T-cell (primary cell): ENCODE measurements around the gene PITHD1. TPM values are rescaled to one million over a fixed set of nuclear protein-coding genes. Genes with fewer than 3 reads are reported as not detected.

Source experiments
- ATAC-seq, 4 experiments: fragments of 200-7000 bp in 3 of 4; fragments of 150-1000 bp in 1 of 4; cut with Tn5 transposase; replicated peaks in 1 of 4; 1 replicate in 3 of 4; 2 replicates in 1 of 4; pipeline ENCODE4 v1.10.0; 2021; ENCODE audit warnings: moderate library complexity in 3 of 4, mild to moderate bottlenecking in 2 of 4, moderate number of reproducible peaks in 1 of 4
- CTCF ChIA-PET, 2 donors: fragments of 300-600 bp; sonication (Branson Sonifier 250); formaldehyde crosslinking; loops; one replicate each; lab custom pipeline; 2022; ENCODE audit warnings: antibody characterized with exemption in 2 of 2; lab: Charles Lee
- POLR2A ChIA-PET, 2 donors: fragments of 300-600 bp; sonication (Branson Sonifier 250); formaldehyde crosslinking; loops; one replicate each; lab custom pipeline; 2022; ENCODE audit warnings: antibody characterized with exemption in 2 of 2; lab: Charles Lee
- DNase-seq, 35 experiments: peaks; one replicate each; pipeline versions ENCODE4 v3.0.0 to v3.0.0-alpha.2; 2013 to 2023
- H3K27ac ChIP-seq: one replicate; pipeline ENCODE4 v1.5.1; 2013; ENCODE audit warnings: low read length
- H3K27me3 ChIP-seq, 2 experiments: replicated peaks in 1 of 2; 1 replicate in 1 of 2; 2 replicates in 1 of 2; pipeline versions ENCODE4 v1.6.1 to v1.7.0; 2013; ENCODE audit warnings: low read length in 1 of 2, mixed read lengths in 1 of 2; ENCODE audit not compliant: control insufficient read depth in 2 of 2, insufficient read depth in 2 of 2; ENCODE audit errors: extremely low read depth in 1 of 2
- H3K36me3 ChIP-seq, 2 donors: 1 replicate in 1 of 2; 2 replicates in 1 of 2; pipeline versions ENCODE4 v1.6.1 to v1.7.0; 2013; ENCODE audit warnings: low read length in 1 of 2; ENCODE audit not compliant: control insufficient read depth in 2 of 2, insufficient read depth in 1 of 2; ENCODE audit errors: extremely low read depth in 1 of 2
- H3K4me1 ChIP-seq, 2 experiments: 1 replicate in 1 of 2; 2 replicates in 1 of 2; pipeline versions ENCODE4 v1.6.1 to v1.7.0; 2013; ENCODE audit warnings: low read length in 2 of 2, mixed read lengths in 1 of 2; ENCODE audit not compliant: insufficient read depth in 2 of 2, control insufficient read depth in 1 of 2; ENCODE audit errors: extremely low read depth in 1 of 2
- H3K4me3 ChIP-seq, 2 donors: 1 replicate in 1 of 2; 2 replicates in 1 of 2; pipeline versions ENCODE4 v1.5.1 to v1.7.0; 2013; ENCODE audit warnings: mild to moderate bottlenecking in 2 of 2, low read length in 1 of 2, moderate library complexity in 1 of 2; ENCODE audit not compliant: control insufficient read depth in 1 of 2; ENCODE audit errors: extremely low read depth in 1 of 2
- H3K9me3 ChIP-seq: 2 replicates; pipeline ENCODE4 v1.7.0; 2013
- H3K27ac Mint-ChIP-seq, 2 donors: one replicate each; pipeline ENCODE4 v1.8.0; 2020 to 2021; ENCODE audit warnings: mild to moderate bottlenecking in 2 of 2, mixed read lengths in 2 of 2
- H3K27me3 Mint-ChIP-seq, 2 donors: one replicate each; pipeline ENCODE4 v1.8.0; 2021 to 2022; ENCODE audit warnings: mixed read lengths in 2 of 2
- H3K36me3 Mint-ChIP-seq: one replicate; pipeline ENCODE4 v1.8.0; 2021; ENCODE audit warnings: mixed read lengths
- H3K4me1 Mint-ChIP-seq, 3 donors: one replicate each; pipeline ENCODE4 v1.8.0; 2020 to 2022; ENCODE audit warnings: mixed read lengths in 3 of 3, mild to moderate bottlenecking in 1 of 3
- H3K4me3 Mint-ChIP-seq, 3 donors: one replicate each; pipeline ENCODE4 v1.8.0; 2020 to 2022; ENCODE audit warnings: mild to moderate bottlenecking in 3 of 3, mixed read lengths in 3 of 3, moderate library complexity in 3 of 3
- H3K9me3 Mint-ChIP-seq, 3 donors: one replicate each; pipeline ENCODE4 v1.8.0; 2020 to 2022; ENCODE audit warnings: mixed read lengths in 3 of 3
- WGBS: methylation state at CpG from one replicate; pipeline ENCODE4 v1.1.5; 2013; ENCODE audit warnings: missing lambda C conversion rate; ENCODE audit not compliant: insufficient coverage; 5-methylcytosine and 5-hydroxymethylcytosine counted together
- total RNA-seq, 35 experiments: library from RNA in 6 of 35; stranded (reverse) in 6 of 35; fragments of 120-200 nt in 1 of 35; gene quantifications; one replicate each; pipeline versions ENCODE4 v1.2.1 to v1.2.4 and lab custom pipeline; 2013 to 2026

PITHD1 gene
- total RNA-seq, 5 donors from 2014 or later (not counting 1 experiment from before 2014, with no cell fraction given) = 60.7 to 87.1 (median 70.8) TPM

DNA sequence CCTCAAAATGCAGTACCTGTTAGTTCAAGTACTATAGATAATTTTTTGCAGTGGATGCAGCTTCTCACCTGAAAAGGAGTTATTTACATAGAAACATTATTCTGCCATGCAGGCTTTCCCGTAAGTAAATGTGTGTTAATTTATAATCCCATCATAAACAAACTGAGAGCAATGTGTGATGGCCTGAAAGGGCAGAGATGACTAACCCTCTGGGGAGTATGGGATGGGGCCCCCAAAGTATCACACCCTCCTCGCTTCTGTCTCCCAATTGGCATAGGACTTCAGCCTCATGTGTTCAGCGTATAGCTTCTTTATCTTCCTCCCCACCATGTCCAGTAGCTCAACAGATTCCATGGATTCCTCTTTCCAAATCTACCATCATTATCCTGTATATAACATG, 39.4 kb downstream of the PITHD1 start:
- Histone ChIP-seq H3K27ac (no peak overlapping the region), H3K4me1 (no peaks in the 10 kb centered on the region), H3K27me3 (no peaks in the 10 kb centered on the region), H3K4me3 (no peak overlapping the region), H3K36me3 (peaks cover 13 to 48% of the 10 kb centered on the region in 2 donors), H3K9me3 (no peaks in the 10 kb centered on the region)
- no peak for DNase-seq
- peaks cover 30% of the 10 kb centered on the region for H3K36me3 Mint-ChIP-seq
- no peak for ATAC-seq
- H3K4me1 Mint-ChIP-seq = peaks cover 0 to 6% (median 3%) of the 10 kb centered on the region in 3 donors
- H3K9me3 Mint-ChIP-seq = no peaks in the 10 kb centered on the region
- H3K4me3 Mint-ChIP-seq = no peak overlapping the region
- no peak overlapping the region for H3K27ac Mint-ChIP-seq
- POLR2A ChIA-PET = interaction anchor here in 1 of 2 donors (0.7 kb wide), 1 partner anchor 40 kb away, joined by 3 read pairs; no protein-coding TSS in a partner anchor
- CTCF ChIA-PET = interaction anchor here in 1 of 2 donors (1.0 kb wide), 1 partner anchor 46 kb away, joined by 3 read pairs; no protein-coding TSS in a partner anchor
- no peaks in the 10 kb centered on the region for H3K27me3 Mint-ChIP-seq
- 100% methylated on average over 1 of the region's 3 CpGs for WGBS

DNA sequence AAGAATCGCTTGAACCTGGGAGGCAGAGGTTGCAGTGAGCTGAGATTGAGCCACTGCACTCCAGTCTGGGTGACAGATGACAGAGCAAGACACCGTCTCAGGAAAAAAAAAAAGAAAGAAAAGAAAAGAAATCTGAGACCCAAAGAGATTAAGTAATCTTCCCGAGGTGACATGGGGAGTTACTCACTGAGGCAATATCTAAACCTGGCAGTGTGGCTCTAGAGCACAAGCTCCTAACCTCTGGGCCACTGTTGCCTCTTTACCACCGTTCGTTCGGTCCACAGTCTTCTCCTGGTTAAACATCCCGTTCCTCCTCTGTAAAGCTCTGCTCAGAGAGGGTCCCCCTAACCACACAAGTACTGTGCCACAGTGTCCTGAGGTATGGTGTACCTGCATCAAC, 45.5 kb downstream of the PITHD1 start:
- 98% methylated on average over 5 of the region's 7 CpGs for WGBS
- ChIA-PET POLR2A (interaction anchor here in 1 of 2 donors (0.5 kb wide), 1 partner anchor 150 kb away, joined by 3 read pairs; no protein-coding TSS in a partner anchor), CTCF (interaction anchor here (0.6 to 2.6 kb wide), 3 partner anchors 13 to 15 kb away, joined by 6 to 21 read pairs (median 6); no protein-coding TSS in a partner anchor)
- Mint-ChIP-seq H3K4me1 (peaks cover 22 to 34% (median 26%) of the 10 kb centered on the region in 3 donors), H3K27me3 (no peaks in the 10 kb centered on the region), H3K4me3 (peak overlapping the region; percentile 93 to 95 (median 94)), H3K36me3 (peaks cover 5% of the 10 kb centered on the region), H3K27ac (peak overlapping the region in 1 of 2 donors; percentile 97), H3K9me3 (no peaks in the 10 kb centered on the region)
- Histone ChIP-seq H3K4me1 (peaks cover 5 to 13% of the 10 kb centered on the region in 2 experiments), H3K27me3 (no peaks in the 10 kb centered on the region), H3K9me3 (no peaks in the 10 kb centered on the region), H3K36me3 (peaks cover 0 to under 1% of the 10 kb centered on the region in 2 donors), H3K4me3 (no peak overlapping the region), H3K27ac (no peak overlapping the region)
- DNase-seq (no peak), ATAC-seq (no peak)

DNA sequence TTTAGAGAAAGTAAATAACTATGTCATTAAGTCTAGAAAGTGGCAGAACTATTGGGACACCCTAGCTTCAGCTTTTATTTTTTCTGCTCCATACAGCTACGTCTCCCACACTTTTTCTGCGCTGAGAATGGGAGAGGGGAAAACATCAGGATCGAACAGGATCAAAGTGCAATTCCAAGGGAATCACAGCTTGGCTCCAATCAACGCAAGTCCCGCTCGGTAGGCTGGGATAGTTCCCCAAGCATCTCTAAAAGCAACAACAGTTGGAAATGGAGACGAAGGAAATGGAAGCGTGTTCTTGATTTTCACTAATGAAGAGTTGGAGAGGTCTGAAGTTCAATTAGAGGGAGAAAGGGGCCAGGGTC, 46.5 kb downstream of the PITHD1 start:
- Mint-ChIP-seq H3K27ac (peak overlapping the region; percentile 95 to 97), H3K4me3 (peak overlapping the region; percentile 93 to 95 (median 94)), H3K9me3 (no peaks in the 10 kb centered on the region), H3K27me3 (no peaks in the 10 kb centered on the region), H3K36me3 (peaks cover 5% of the 10 kb centered on the region), H3K4me1 (peaks cover 22 to 34% (median 26%) of the 10 kb centered on the region in 3 donors)
- Histone ChIP-seq H3K36me3 (no peaks in the 10 kb centered on the region), H3K4me1 (peaks cover 5 to 13% of the 10 kb centered on the region in 2 experiments), H3K4me3 (peak overlapping the region; percentile 99 to 100), H3K9me3 (no peaks in the 10 kb centered on the region), H3K27ac (peak overlapping the region; percentile 96), H3K27me3 (no peaks in the 10 kb centered on the region)
- WGBS = 0% methylated on average over 3 of the region's 8 CpGs
- ChIA-PET POLR2A (interaction anchor here in 1 of 2 donors (0.8 kb wide), 1 partner anchor 156 kb away, joined by 3 read pairs; the partner anchor contains the start of gene SRSF10), CTCF (interaction anchor here (0.9 to 2.6 kb wide), 4 partner anchors 14 to 340 kb away, joined by 3 to 21 read pairs (median 4); partner anchors contain the start of gene GALE (in 1 of the 2))
- peak in 1 of 4 experiments; percentile 6 for ATAC-seq
- DNase-seq = no peak

DNA sequence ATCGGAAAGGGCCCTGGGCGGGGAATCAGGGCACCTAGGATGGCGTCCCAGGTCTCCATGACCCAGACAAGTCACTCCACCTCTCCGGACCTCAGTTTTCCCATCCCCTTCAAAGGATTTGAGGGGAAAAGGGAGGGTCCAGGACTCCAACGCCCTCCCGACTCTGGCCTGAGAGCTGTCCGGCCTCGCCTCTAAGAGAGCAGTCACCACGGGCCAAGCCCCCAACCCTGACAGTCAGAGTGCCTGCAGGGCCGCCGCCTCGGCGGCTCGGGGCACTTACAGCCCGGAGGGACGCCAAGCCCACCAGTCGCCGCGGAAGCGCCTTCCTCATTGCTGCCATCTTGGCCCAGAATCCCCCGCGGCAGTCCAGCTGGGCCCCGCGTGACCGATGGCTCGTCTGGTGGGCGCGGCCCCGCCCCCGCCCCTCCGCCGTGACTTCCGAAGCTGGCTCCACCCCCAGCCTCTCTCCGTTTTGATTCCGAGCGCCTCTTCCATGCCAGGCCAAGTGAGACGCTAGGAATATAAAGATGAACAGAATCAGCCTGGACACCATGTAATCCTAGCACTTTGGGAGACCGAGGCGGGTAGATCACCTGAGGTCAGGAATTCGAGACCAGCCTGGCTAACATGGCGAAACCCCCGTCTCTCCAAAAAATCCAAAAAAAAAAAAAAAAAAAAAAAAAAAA, 47.0 kb downstream of the PITHD1 start, which contains the start of gene HMGCL:
Gene HMGCL, minus strand, starts transcription at position 354 of the 686 bp plus-strand sequence. Its CDS starts 14 bp downstream, at position 340.
- Mint-ChIP-seq H3K9me3 (no peaks in the 10 kb centered on the region), H3K27me3 (no peaks in the 10 kb centered on the region), H3K27ac (peak within 1 kb of the TSS; percentile 95 to 97), H3K36me3 (peaks cover 3% of the 10 kb centered on the region), H3K4me1 (peaks cover 22 to 34% (median 26%) of the 10 kb centered on the region in 3 donors), H3K4me3 (peak within 1 kb of the TSS; percentile 93 to 95 (median 94))
- H3K9me3 ChIP-seq = no peaks in the 10 kb centered on the region
- peak within 1 kb of the TSS; percentile 96 for H3K27ac ChIP-seq
- ChIA-PET CTCF (interaction anchor here (0.7 to 2.6 kb wide), 4 partner anchors 15 to 341 kb away, joined by 3 to 21 read pairs (median 4); partner anchors contain the start of gene GALE (in 1 of the 2)), POLR2A (interaction anchor here (0.5 to 0.8 kb wide), 12 partner anchors 15 to 1817 kb away, joined by 3 to 9 read pairs (median 4); partner anchors contain the start of gene SRSF10 (in 1 of the 2))
- H3K4me1 ChIP-seq = peaks cover 5 to 13% of the 10 kb centered on the region in 2 experiments
- no peaks in the 10 kb centered on the region for H3K36me3 ChIP-seq
- peak within 1 kb of the TSS; percentile 99 to 100 for H3K4me3 ChIP-seq
- DNase-seq (peak; percentile 72 to 91 (median 85)), ATAC-seq (peak; percentile 93 to 98 (median 98))
- no peaks in the 10 kb centered on the region for H3K27me3 ChIP-seq
- WGBS = under 1% methylated on average over 32 of the region's 42 CpGs

DNA sequence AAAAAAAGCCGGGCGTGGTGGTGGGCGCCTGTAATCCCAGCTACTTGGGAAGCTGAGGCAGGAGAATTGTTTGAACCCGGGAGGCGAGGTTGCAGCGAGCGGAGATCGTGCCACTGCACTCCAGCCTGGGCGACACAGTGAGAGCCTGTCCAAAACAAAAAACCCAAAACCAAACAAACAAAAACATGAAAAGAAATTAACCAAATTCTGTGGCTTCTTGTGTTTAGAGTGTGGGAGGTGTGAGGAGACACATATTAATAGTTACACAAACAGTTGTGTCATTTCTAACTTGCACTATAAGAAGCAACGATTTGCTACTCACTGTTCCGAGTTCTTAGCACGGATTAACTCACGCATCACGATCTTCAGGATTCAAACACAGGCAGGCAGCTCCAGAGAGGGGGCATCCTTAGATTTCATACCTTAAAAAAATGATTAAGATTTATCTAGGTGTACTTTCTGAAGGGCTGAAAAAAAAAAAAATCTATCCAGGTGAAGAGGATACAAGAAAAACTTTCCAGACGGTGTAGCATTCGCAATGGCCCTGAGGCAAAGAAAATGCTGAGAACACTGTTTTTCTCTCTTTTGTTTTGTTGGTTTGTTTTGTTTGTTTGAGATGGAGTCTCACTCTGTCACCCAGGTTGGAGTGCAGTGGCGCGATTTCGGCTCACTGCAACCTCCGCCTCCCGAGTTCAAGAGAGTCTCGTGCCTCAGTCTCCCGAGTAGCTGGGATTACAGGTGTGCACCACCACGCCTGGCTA, 47.7 kb downstream of the PITHD1 start:
- Mint-ChIP-seq H3K36me3 (no peaks in the 10 kb centered on the region), H3K9me3 (no peaks in the 10 kb centered on the region), H3K4me3 (peak overlapping the region; percentile 93 to 95 (median 94)), H3K27ac (peak overlapping the region; percentile 95 to 97), H3K4me1 (peaks cover 22 to 34% (median 26%) of the 10 kb centered on the region in 3 donors), H3K27me3 (no peaks in the 10 kb centered on the region)
- WGBS = 89% methylated on average over 10 of the region's 24 CpGs
- ChIA-PET POLR2A (interaction anchor here (0.5 to 0.7 kb wide), 12 partner anchors 16 to 1816 kb away, joined by 3 to 9 read pairs (median 4); partner anchors contain the start of gene RPL11 (in 1 of the 2)), CTCF (interaction anchor here (0.7 to 2.6 kb wide), 3 partner anchors 15 to 341 kb away, joined by 3 to 21 read pairs (median 5); no protein-coding TSS in a partner anchor)
- Histone ChIP-seq H3K9me3 (no peaks in the 10 kb centered on the region), H3K36me3 (no peaks in the 10 kb centered on the region), H3K27ac (peak overlapping the region; percentile 96), H3K4me3 (peak overlapping the region; percentile 99 to 100), H3K27me3 (no peaks in the 10 kb centered on the region), H3K4me1 (peaks cover 5 to 13% of the 10 kb centered on the region in 2 experiments)
- DNase-seq (peak in 1 of 35 experiments; percentile 49), ATAC-seq (peak; percentile 11 to 32 (median 18))
